Ovary (tissue), 9 donors: ENCODE data around the gene PNISR. TPM values are rescaled to one million over a fixed set of nuclear protein-coding genes. Genes with fewer than 3 reads are reported as not detected.

Experiments
- DNase-seq, 5 donors: peaks; one replicate each; pipeline ENCODE4 v3.0.0-alpha.2; 2019 to 2020
- H3K27ac ChIP-seq, 2 donors: fragments of 200-600 bp; one replicate each; pipeline versions ENCODE4 v1.5.1 to v1.8.0; 2019 to 2022
- H3K27me3 ChIP-seq: fragments of 200-600 bp; one replicate; pipeline ENCODE4 v1.8.0; 2022
- H3K36me3 ChIP-seq: fragments of 200-600 bp; sonication (generic); one replicate; pipeline ENCODE4 v1.5.1; 2019
- H3K4me1 ChIP-seq: one replicate; pipeline ENCODE4 v1.8.1; 2013; ENCODE audit warnings: mild to moderate bottlenecking, moderate library complexity; ENCODE audit not compliant: insufficient read depth
- H3K4me3 ChIP-seq: fragments of 200-600 bp; sonication (generic); one replicate; pipeline ENCODE4 v1.5.1; 2017
- H3K9me3 ChIP-seq, 2 donors: fragments of 200-600 bp in 1 of 2; sonication (generic) in 1 of 2; one replicate each; pipeline versions ENCODE4 v1.5.1 to v1.8.1; 2013 to 2019; ENCODE audit warnings: mild to moderate bottlenecking in 1 of 2, moderate library complexity in 1 of 2
- CTCF ChIP-seq, 3 donors: fragments of 450-650 bp in 2 of 3; fragments of 200-600 bp in 1 of 3; IDR thresholded peaks; one replicate each; pipeline versions ENCODE4 v1.5.1 to v1.8.0; 2016 to 2022; ENCODE audit warnings: antibody characterized with exemption in 3 of 3, mild to moderate bottlenecking in 1 of 3
- EP300 ChIP-seq: sonication (generic); formaldehyde crosslinking; IDR thresholded peaks from one replicate; pipeline ENCODE4 v1.6.1; 2017; ENCODE audit warnings: antibody characterized with exemption
- POLR2A ChIP-seq: fragments of 450-650 bp; IDR thresholded peaks from one replicate; pipeline ENCODE4 v1.6.1; 2017; ENCODE audit warnings: antibody characterized with exemption, mild to moderate bottlenecking, moderate library complexity
- WGBS, 3 donors: extraction: QIAGEN DNeasy Blood & Tissue Kit in 1 of 3; methylation state at CpG; one replicate each; pipeline versions ENCODE4 v1.1.5 to v1.1.7; 2013 to 2017; 5-methylcytosine and 5-hydroxymethylcytosine counted together
- intact Hi-C, 4 donors: fragments of 100-400 bp; cut with DNase I; formaldehyde crosslinking; loops; one replicate each; pipeline versions ENCODE4 v1.11.0 to v1.15.1; 2022 to 2023
- polyA plus RNA-seq, 2 donors: library from polyadenylated mRNA; stranded (reverse); fragments of 200-250 nt in 1 of 2; fragments of 350-450 nt in 1 of 2; fragmentation: Illumina TruSeq in 1 of 2; extraction: RNeasy Lipid Tissue Mini Kit (QIAGEN cat#74804) in 1 of 2; gene quantifications; one replicate each; pipeline ENCODE4 v1.2.3, GENCODE V29; 2013 to 2014
- total RNA-seq, 7 donors: library from RNA; depleted of rRNA in 2 of 7; stranded (reverse); fragments of >200 nt in 2 of 7; fragmentation: NEBNext Ultra II Directional in 3 of 7; extraction: Animal tissue kit (Norgen Biotek cat#: 25700) in 3 of 7; gene quantifications; one replicate each; pipeline versions ENCODE4 v1.1.0 to v1.2.4, GENCODE V29; 2016 to 2023
- donor health status: DM: no; HTN: no; CAD: no; lungs with moderate emphysema.
- donor health status: DM: no; HTN: no; CAD: no.
- donor health status: Bipolar disorder and iron deficiency.
- donor health status: DM: yes; HTN: yes; CAD: no.
- donor health status: DM: no; HTN: no; CAD: no.
- donor health status: DM: yes; HTN: yes; CAD: no.

Gene PNISR
- total and polyA plus RNA-seq, 9 donors, result 71.5 to 168 (median 127) TPM

DNA sequence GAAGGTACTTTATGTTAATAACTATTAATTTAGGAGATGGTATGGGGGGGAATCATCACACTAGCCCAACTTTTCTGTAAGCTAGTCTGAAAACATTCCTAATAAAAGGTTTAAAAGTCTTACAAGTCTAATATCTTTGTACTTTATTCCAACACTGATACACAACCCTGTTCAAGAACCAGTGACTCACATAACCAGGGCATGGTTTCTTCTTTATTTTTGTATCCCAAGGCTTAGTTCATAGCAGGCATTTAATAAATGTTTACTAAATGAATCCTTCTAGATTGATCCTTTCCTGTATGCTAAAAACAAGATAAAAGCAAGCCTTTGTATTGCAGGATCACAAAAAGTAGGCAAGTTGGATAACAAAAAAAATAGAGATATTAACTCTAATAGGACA, 9.7 kb downstream of the PNISR start:
- no peak for DNase-seq
- Histone ChIP-seq H3K4me1 (peaks cover 7% of the 10 kb centered on the region), H3K36me3 (no peaks in the 10 kb centered on the region), H3K4me3 (no peak overlapping the region), H3K9me3 (no peaks in the 10 kb centered on the region), H3K27ac (no peak overlapping the region), H3K27me3 (no peaks in the 10 kb centered on the region)
- TF ChIP-seq EP300 (no peak), CTCF (IDR thresholded peaks at IDR 0.05) (no peak), POLR2A (no peak)
- intact Hi-C loops, result no loop called here

DNA sequence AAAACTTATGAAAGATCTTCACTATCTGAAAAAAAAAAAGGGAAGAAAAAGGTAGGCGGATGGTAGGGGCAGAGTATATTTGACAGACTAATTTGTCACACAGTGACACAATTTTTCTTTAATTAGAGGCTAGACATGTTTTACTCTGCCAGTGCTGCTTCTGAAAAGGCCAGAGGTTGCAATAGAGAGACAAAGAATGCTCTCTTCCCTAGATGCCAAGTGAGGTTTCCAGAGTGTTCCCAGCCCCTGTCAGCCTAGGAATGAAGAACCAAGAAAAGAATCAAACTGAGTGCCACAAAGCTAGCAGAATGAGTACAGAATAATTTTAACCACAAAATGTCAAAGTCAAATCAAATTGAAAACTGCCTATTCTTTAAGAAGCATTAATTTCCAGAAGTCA, 13.0 kb downstream of the PNISR start:
- DNase-seq, result no peak
- Histone ChIP-seq H3K36me3 (no peaks in the 10 kb centered on the region), H3K4me3 (no peak overlapping the region), H3K27ac (no peak overlapping the region), H3K9me3 (no peaks in the 10 kb centered on the region), H3K4me1 (peaks cover 5% of the 10 kb centered on the region), H3K27me3 (no peaks in the 10 kb centered on the region)
- intact Hi-C loops, result no loop called here
- 81 to 98% (median 95%) methylated on average over 1 of the region's 1 CpG for WGBS, 3 donors
- TF ChIP-seq CTCF (IDR thresholded peaks at IDR 0.05) (no peak), POLR2A (no peak), EP300 (no peak)

DNA sequence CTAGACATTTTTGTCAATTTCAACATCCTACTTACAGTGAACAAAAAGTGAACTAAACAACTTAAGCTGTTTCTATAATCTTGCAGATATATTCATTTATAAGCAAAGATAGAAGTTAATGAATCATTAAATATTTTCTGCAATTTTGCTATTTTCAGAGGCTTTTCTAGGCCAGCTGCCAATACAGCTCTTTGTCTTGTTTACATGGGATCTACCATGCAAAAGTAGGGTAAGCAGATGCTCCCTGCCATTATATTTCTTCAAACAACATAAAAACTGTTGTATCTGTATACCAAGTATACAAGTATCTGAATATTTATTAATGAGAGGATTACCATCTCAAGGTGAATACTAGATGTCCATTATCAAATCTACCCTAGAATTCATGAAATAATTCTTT, 15.4 kb downstream of the PNISR start:
- H3K4me1 ChIP-seq, result peaks cover 5% of the 10 kb centered on the region
- intact Hi-C loops, result no loop called here
- H3K36me3 ChIP-seq, result no peaks in the 10 kb centered on the region
- no peak overlapping the region for H3K4me3 ChIP-seq
- TF ChIP-seq EP300 (no peak), POLR2A (no peak), CTCF (IDR thresholded peaks at IDR 0.05) (no peak)
- H3K27me3 ChIP-seq, result no peaks in the 10 kb centered on the region
- H3K9me3 ChIP-seq, result no peaks in the 10 kb centered on the region
- DNase-seq, result no peak
- no peak overlapping the region for H3K27ac ChIP-seq

DNA sequence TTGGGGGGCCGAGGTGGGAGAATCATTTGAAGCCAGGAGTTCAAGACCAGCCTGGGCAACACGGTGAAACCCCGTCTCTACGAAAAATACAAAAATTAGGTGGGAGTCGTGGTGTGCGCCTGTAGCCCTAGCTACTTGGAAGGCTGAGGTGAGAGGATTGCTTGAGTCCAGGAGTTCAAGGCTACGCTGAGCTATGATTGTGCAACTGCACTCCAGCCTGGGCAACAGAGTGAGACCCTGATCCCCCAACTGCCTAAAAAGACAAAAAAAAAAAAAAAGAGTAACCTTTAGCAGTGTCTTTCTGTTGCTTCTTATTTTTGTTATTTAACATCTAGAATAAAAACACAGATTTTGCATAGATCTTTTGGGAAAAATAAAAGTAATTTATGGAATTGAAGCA, 18.0 kb downstream of the PNISR start:
- Histone ChIP-seq H3K9me3 (no peaks in the 10 kb centered on the region), H3K36me3 (no peaks in the 10 kb centered on the region), H3K27me3 (no peaks in the 10 kb centered on the region), H3K27ac (no peak overlapping the region), H3K4me1 (peaks cover under 1% of the 10 kb centered on the region), H3K4me3 (no peak overlapping the region)
- WGBS, 3 donors, result 75 to 79% (median 79%) methylated on average over 7 of the region's 7 CpGs
- no peak for TF ChIP-seq POLR2A
- no peak for TF ChIP-seq EP300
- no peak for TF ChIP-seq CTCF (IDR thresholded peaks at IDR 0.05)
- no peak for DNase-seq
- intact Hi-C loops, result no loop called here

DNA sequence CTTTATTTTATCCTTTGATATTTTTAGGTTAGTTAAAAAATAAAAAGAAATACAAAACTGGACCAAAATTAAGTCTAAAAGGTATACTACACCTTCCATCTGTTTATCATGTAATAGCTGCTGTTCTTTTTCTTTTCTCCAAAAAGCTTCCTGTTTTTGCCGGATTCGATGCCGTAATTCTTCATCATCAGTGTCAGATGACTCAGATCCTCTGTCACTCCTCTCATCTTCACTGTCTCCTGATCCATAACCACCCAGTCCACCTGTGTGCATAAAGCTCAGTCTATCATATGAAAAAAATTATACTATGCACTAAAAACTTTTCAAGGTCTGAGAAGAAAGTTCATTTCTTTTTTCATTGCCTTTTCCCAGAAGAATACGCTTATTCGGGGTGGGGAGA, 22.7 kb downstream of the PNISR start:
- Histone ChIP-seq H3K36me3 (no peaks in the 10 kb centered on the region), H3K4me1 (no peaks in the 10 kb centered on the region), H3K4me3 (no peak overlapping the region), H3K27ac (no peak overlapping the region), H3K27me3 (no peaks in the 10 kb centered on the region), H3K9me3 (no peaks in the 10 kb centered on the region)
- DNase-seq, result no peak
- intact Hi-C loops, result no loop called here
- TF ChIP-seq POLR2A (no peak), CTCF (IDR thresholded peaks at IDR 0.05) (no peak), EP300 (no peak)
- WGBS, 3 donors, result 88 to 93% (median 92%) methylated on average over 5 of the region's 5 CpGs
